NCI-H2171 treated with DMSO at 0.1 percent for 48 hours (cell line): ENCODE measurements around the gene FAM221B.
A peak's percentile ranks its signal among the peaks of the same experiment; 100 is the strongest.

Experiments used
- DNase-seq: peaks from one replicate; lab custom pipeline; 2025; lab: John Stamatoyannopoulos, UW

Gene FAM221B

DNA sequence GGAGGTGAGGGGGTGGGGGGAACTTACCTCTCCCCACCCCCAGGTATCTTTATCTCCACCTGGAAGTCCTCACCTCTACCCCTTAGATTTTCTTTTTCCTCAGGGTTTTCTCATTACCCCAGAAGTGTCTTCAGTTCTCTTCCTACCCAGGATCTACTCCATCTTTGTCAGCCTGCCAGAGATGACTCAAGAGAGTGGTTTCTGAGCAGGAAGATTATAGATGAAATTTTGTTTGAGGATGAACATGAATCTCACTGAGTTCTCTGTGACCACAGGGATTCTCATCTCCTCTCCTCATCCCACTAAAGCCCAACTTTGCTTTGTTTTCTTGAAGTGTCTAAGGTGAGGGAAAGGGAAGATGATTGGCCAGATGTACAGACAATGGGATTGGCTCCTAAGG, 8.5 kb downstream of the FAM221B start:
- no peak for DNase-seq

DNA sequence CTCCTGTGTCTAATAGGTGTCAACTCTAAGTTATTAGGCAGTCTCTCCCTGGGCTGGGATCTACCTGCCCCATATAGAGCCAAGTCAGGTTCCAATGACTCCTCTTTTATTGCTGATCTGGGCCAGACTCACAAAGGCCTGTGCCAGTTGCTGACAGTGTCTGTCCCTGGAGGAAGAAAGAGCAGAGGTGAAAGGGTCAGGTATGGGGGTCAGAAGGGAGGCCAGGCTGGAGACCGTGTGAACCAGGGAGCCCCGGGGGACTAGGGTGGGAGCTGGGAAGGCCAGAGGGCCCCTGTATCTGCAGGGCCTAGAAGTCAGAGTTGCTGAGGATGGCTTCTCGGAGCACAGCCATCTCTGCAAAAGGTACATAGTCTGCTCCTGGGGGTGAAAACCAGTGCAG, 10.2 kb downstream of the FAM221B start:
- no peak for DNase-seq

DNA sequence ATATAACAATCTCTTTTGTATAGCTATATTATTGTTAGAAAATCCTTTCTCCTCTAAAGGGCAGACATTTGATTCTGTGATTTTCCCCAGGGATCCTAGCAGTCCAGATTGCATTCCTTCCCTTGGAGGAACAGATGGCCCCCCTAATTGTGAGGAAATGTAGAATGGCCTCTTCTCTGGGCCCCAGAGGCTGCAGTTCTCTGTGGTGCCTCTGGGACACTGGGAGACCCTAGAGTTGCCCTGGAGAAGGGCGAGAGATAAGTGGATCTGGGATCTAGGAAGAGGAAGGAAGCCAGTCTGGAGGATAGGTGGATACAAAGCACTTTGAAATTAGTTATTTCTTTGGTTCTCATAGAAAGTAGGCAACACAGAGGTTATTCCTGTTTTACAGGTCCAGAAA, 11.8 kb downstream of the FAM221B start:
- peak; percentile 89 for DNase-seq

DNA sequence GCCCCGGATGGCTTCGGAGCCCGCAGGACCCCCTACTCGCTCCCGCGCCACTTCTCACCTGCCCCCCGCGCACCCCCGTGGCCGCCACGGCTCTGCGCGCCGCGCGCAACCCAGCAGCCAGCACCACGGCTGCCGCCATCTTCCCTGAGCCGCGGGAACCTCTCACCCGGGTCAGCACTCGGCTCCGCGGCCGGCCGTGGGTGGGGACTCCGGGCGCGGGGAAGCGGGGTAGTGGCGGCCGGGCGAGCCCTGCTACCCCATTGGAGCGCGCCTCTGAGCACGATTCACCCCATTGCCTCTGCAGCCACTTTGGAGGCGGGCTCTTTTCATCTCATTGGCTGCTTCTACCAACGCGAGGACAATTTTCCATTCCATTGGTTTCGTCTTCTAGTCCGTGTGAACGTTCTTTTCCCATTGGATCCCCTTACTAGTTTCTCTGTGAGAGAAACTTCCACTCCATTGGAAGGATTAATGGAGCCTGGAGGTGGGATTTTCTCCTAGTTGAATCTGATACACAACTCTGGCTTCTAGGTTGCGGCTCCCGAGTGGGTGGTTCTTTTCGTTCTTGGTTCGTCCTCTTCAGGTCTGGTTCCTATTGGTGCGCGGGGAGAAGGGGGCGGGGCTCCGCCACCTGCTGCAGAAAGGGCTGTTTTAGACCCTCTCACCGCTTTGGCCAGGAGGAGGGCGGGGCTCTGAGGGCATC, 13.5 kb downstream of the FAM221B start, which contains the start of gene HINT2:
Gene HINT2 (minus strand): TSS at position 202 of the 703 bp plus-strand sequence. CDS start 63 bp downstream, at position 139.
- peak; percentile 97 for DNase-seq

DNA sequence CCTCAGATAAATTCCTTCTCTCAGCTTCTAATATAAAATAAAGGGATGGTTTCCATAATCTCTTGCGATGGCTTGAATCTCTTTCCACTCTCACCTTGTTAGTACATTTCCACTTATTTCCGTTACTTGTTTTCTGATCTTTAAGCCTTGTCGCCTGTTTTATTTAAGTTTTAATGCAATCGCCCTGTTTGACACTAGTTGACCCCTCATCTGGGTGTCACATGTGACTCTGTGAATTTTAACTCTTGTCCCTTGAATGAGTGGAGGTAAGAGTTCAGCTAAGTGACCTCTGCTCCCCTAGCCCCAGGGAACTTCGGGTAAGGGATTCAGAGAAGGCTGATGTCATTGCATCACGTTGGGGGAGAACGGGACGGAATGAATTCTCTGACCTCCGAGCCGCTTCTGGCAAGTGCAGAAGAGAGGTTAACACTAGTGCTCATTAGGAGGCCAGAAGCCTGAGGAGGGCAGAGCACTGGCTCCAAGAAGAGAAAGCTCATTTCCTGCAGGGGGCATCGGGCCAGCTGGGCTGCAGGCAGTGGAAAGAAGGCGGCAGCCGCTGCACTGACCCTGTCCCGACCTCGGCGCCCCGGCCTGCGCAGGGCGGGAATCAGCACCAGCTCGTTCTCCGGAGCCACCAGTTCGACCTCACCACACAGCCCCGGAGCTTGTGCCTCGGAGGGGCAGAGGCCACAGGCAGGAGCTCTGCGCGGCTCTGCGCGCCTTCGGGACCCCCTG, 14.3 kb downstream of the FAM221B start:
- DNase-seq = peak; percentile 26

DNA sequence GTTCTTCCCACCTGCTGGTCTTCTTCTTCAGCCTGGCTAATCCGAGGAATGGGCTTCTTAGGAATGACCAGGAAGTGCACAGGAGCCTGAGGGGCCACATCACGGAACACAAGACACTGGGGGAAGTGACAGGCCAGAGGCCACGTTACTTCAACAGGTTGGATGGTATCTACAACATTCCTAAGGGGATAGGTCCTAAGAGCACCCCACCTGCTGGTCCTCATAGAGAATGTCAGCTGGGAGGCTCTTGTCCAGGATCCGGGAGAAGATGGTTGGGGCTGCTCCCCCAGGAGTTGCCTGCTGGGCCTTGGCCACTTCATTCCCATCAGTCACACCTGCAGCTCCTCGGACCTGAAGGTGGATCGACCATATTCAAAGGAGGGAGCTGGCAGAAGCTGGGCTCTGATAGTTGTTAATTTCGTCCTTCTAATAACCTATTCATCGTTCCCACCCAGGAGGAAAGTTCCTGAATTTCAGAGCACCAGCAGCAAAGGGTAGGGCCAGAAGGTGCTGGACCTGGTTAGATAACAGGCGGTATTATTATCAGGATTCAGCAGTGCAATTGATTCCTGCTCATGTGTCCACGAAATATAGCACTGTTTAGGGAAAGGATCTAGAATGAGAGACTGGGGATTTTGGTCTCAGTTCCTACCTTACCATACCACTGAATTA, 15.0 kb downstream of the FAM221B start:
- peak; percentile 2 for DNase-seq

DNA sequence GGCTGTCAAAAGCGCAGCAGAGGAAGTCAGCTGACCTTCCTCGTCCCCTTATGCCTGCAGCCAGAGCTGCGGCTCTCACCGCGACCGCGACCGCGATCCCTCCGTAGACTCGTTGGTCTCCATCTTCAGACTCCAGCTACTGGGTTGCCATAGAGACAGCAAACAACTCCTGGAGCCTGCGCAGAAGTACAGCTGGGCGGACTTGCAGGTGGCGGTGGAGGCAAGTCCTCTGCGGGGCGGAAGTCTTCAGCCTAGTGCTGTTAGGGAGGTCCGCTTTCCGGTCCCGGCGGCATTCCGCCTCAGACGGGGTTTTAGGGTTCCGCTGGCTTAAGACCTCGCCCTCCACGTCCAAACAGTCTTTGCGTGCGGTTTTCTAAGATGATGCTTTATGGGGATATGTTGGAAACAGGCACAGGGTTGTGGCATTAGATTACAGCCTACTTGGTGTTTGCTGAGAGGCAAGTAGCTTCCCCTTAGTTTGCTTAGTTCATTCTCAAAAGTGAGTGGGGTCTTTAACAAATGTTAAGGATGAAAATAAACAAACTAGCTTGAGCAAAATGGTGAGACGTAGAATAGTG, 16.4 kb downstream of the FAM221B start, which contains the start of gene SPAG8:
Gene SPAG8 (minus strand): TSS at position 238 of the 578 bp plus-strand sequence. CDS start 115 bp downstream, at position 123.
- DNase-seq = peak; percentile 92

DNA sequence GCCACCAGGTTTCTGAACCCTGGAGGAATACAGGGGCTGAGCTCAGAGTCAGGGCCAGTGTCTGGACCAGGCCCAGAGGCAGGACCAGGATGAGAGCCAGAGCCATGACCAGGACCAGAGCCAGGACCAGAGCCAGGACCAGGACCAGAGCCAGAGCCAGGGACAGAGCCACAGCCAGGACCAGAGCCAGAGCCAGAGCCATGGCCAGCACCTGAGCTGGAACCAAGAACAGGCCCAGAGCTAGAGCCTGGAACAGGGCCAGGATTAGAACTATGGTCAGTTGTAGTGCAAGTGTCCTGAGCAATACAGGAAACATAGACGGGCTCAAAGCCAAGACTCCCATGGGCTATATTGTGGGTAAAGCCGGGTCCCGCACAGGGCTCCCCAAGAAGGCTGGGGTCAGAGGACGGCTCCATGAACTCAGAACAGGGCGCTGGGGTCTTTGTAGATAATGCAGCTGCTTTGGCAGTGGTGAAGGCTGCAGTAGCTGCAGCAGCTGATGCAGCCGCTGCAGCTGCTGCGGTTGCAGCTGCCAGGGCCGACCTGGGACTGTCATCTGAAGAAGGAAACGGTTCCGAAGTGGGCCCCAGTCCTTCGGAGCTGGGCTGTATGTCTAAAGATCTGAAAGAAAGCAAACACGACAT, 17.0 kb downstream of the FAM221B start:
- DNase-seq = no peak

DNA sequence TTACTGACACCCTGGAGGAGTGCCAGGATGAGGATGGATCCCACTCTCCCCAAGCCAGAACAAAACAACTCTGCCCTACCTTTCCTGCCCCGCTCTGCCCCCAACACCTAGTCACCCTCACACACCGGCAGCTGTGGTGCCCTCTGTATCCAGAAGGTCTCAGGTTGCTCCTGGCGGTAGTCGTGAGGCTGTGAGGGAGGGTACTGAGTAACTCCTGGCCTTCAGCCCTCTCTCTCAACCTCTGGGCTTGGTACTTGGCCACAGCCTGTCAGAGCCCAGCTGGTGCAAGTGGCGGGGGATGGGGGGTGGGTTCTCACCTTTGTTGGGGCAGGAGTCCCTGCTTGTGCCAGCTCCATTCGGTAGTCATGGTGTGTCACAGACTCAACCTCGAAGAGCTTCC, 18.4 kb downstream of the FAM221B start:
- DNase-seq = no peak

DNA sequence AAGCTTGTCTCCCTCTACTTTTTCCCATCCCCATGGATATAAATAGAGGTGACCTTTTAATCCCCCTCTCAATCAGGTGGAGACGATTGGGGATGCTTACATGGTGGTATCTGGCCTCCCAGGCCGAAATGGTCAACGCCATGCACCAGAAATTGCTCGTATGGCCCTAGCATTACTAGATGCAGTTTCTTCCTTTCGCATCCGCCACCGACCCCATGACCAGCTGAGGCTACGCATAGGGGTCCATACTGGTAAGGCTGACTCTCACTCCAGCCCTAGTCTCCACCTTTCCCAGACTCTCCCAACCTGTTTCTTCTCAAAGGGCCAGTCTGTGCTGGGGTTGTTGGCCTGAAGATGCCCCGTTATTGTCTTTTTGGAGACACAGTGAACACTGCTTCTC, 20.1 kb downstream of the FAM221B start:
- DNase-seq = no peak

DNA sequence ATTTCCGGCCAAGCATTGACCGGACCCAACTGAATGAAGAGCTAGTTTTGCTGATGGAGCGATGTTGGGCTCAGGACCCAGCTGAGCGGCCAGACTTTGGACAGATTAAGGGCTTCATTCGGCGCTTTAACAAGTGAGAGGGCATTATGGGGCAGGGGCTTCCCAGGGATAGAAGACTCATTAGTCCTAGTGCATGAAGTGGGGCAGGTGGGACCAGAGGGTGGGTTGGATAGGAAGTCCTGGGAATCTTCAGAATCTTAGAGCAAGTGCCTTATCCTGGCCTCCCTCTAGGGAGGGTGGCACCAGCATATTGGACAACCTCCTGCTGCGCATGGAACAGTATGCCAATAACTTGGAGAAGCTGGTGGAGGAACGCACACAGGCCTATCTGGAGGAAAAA, 22.4 kb downstream of the FAM221B start:
- DNase-seq = no peak

DNA sequence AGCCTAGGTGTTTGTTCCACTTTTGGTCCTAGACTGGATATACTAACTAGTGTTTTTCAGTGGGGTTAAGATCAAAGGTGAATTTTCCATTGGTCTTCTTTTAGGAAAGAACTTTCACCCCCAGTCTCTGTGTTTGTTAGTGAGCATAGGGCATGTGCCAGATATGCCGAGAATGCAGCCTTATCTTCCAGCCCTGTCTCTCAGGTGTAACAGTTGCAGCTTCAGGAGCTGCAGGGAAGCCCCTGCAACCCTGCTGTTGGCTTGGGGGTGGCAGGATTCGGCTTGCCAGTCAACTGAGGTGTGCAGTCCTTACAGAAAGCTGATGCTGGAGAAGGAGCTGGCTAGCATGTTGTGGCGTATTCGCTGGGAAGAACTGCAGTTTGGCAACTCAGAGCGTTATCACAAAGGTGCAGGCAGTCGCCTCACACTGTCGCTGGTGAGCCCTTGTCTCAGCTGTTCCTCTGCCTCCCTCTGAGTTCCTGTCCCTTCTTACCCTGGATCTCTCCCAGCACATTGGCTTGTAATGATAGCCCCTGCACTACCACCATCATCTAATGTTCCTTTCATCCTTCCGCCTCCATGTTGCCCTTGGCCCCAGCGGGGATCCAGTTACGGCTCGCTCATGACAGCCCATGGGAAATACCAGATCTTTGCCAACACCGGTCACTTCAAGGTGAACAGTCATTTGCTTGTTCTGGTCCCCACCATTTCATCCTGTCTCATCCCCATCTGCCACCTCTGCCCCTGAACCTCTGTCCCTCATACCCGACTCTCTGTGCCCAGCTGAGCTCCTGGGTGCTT, 27.0 kb downstream of the FAM221B start:
- no peak for DNase-seq

DNA sequence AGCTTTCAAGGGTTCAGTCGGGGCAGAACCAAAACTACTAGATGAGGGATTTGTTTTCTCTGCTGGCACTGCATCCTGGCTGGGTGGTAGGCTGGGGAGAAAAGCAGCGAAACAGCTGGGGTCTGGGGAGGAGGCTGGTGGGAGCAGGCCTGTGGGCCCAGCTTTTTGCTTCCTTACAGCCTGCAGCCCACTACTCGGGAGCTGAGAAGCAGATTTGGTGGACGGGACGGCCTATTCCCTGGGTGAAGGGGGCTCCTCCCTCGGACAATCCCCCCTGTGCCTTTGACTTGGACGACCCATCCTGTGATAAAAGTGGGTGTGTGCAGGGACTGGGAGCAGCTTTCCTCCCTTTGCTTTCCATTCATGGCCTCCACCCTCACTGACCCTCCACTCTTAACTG, 28.0 kb downstream of the FAM221B start:
- no peak for DNase-seq

DNA sequence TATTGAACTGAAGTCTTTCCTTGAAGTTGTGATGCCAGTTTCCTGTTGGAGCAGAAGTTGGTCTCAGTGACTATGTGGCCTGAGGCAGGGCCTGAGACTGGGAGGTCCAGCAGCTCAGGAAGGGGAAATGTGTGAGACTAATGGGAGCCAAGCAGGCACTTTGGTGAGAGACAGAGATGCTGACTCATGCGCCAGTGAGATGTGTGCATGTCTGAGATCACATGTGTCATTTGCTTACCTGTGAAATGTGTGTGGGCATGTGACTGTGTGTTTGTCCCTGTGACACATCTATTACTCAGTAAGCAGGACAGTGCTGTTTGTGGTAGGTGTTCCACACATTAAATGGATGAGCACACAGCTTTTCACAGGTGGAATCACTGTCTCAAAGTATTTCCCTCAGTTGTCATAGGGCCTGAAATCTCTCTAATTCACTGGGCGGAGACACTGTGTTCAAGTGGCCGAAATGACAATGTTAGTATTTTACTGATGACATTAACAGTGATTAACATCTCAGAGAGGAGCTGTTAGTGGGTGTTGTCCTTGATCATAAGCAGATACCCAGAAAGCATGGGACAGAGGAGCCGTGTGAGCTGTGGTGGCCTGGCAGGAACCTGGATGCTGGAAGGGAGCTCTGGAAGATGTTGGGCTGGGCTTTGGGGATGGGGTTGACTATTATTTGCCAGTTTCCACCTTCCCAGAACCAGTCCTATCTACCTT, 29.7 kb downstream of the FAM221B start:
- DNase-seq = no peak

DNA sequence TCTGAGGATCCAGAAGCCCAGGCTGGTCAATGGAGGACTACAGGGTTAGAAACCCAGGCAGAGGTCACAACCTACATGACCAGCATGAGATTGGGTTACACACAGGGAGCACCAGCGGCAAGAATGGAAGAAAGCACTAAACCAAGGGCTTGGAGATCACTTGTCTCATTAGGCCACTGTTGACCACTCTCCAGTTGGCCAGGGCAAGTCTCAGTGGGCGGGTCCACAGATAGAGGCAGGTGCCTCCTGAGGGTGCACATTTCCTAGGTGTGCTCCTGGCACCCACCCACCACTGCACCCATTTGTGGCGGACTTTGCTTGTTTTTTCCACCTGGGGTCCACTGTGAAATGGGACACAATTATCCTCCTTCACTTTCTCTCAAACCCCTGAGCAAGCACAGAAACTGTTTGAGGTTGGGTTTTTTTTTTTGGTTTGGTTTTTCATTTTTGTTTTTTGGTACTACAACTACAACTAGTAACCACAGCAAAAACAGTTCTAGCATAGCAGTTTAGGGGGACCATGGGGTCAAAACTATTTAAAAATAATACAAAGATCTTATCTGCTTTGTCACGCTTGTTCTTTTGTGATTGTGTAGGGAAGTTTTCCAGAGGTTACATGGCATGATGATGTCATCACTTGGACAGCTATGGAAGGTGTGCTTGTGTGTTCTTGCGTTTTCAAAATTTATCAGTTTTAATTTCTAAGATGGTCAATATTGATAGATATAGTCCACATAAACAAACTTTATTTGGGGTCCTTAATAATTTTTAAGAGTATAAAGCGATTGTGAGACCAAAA, 31.0 kb downstream of the FAM221B start:
- DNase-seq = no peak

DNA sequence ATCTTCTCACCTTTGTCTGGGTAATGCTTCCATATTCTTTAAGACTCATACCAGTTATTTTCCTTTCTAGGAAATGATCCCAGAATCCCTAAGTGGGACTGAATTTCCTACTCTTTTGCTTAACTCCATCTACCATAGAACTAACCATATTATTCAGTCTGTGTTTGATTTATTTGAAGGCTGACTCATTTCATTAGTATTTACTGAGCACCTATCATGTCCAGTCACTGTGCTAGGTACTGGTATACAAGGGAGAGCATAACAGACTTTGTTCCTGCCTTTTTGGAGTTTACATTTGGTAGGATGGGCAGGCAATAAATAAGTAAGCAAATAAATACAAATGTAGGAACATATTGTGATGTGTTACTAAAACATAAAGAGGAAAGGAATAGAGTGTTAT, 32.8 kb downstream of the FAM221B start:
- no peak for DNase-seq

DNA sequence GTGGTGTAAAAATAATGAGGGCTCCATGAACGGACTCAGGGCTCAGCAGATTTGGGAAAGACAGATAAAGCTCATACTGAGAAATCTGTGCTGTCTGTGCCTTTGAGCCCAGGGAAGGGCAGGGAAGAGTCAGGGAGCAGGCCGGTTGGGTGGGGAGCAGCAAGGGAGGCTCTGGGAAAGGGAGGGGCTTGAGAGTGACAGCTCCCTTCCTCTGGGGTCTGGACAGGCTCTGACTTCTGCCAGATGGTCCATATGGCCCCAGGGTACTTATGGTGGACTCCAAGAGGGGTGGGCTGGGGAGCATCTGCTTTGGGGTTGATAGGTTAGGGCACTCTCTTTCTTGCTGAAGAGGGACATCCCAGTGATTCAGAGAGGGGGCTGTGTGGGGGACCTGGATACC, 35.1 kb downstream of the FAM221B start:
- DNase-seq = no peak

DNA sequence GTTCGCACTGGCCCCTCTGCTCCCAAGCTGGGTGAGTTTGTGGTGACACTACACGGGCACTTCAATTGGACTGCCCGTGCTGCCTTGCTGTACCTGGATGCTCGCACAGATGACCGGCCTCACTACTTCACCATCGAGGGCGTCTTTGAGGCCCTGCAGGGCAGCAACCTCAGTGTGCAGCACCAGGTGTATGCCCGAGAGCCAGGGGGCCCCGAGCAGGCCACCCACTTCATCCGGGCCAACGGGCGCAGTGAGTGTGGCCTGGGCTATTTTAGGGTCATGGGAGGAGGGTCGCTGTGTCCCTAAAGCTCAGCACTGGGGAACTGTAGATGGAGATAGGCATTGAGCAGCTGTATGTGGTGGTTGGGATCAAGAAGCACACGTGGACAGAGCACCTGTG, 35.7 kb downstream of the FAM221B start:
- DNase-seq = no peak

DNA sequence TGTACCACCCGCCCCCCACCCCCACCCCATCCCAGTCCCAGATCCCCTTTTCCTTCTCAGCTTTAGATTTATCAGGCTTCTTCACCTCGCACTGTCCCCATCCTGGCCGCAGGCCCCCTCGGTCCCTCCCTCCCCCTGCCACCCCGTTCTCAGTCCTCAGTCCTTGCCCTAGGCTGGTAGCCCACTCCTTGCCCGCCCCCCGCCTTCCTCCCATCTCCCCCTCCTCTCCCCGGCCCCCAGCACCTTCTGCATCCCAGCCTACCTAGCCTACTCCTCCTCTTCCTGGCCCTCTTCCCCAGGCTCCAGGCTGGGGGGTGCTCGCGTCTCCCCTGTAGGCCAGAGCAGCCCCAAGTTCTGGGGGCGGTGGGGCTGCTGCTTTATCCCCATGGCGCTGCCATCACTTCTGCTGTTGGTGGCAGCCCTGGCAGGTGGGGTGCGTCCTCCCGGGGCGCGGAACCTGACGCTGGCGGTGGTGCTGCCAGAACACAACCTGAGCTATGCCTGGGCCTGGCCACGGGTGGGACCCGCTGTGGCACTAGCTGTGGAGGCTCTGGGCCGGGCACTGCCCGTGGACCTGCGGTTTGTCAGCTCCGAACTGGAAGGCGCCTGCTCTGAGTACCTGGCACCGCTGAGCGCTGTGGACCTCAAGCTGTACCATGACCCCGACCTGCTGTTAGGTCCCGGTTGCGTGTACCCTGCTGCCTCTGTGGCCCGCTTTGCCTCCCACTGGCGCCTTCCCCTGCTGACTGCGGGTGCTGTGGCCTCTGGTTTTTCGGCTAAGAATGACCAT, 36.3 kb downstream of the FAM221B start:
- no peak for DNase-seq
